GM21723 (cell line): ENCODE measurements around the gene GPHN.

ENCODE experiments used
- ATAC-seq: cut with Tn5 transposase; IDR thresholded peaks from one replicate; pipeline ENCODE4 v1.9.1; 2021; ENCODE audit warnings: mild to moderate bottlenecking, moderate library complexity; ENCODE audit not compliant: unreplicated experiment

GPHN gene

GRCh38 chr14:66507722-66508546 is at the start of gene GPHN:
TSS of gene GPHN (plus strand) at chr14:66508147.
- ATAC-seq: peak; percentile 86

- no peak for ATAC-seq
These were observed 48.3 kb upstream of the GPHN start for GRCh38 chr14:66459603-66460002.

- ATAC-seq: no peak
These were observed 43.7 kb upstream of the GPHN start for GRCh38 chr14:66464261-66464660.

GRCh38 chr14:66468778-66469367 is 39.1 kb upstream of the GPHN start:
- ATAC-seq: no peak

- ATAC-seq: no peak
These were observed 36.4 kb upstream of the GPHN start for GRCh38 chr14:66471584-66471983.

GRCh38 chr14:66472251-66472650 is 35.7 kb upstream of the GPHN start:
- ATAC-seq: no peak

- no peak for ATAC-seq
These were observed 34.7 kb upstream of the GPHN start for GRCh38 chr14:66473223-66473622.

- ATAC-seq: no peak
These were observed 31.0 kb upstream of the GPHN start for GRCh38 chr14:66476964-66477363.

- no peak for ATAC-seq
These were observed 30.4 kb upstream of the GPHN start for GRCh38 chr14:66477567-66477966.

GRCh38 chr14:66482873-66483272 is 25.1 kb upstream of the GPHN start:
- ATAC-seq: no peak

- ATAC-seq: no peak
These were observed 24.6 kb upstream of the GPHN start for GRCh38 chr14:66483322-66483721.

GRCh38 chr14:66485029-66485428 is 22.9 kb upstream of the GPHN start:
- ATAC-seq: no peak

- ATAC-seq: no peak
These were observed 22.0 kb upstream of the GPHN start, which contains the start of gene CCDC196 for GRCh38 chr14:66485910-66486421. TSS of gene CCDC196 (plus strand) at chr14:66486371. CDS start at chr14:66486503, 132 bp downstream.

- ATAC-seq: no peak
These were observed 20.8 kb upstream of the GPHN start for GRCh38 chr14:66487164-66487563.

GRCh38 chr14:66490143-66491111 is 17.5 kb upstream of the GPHN start:
- no peak for ATAC-seq

- ATAC-seq: no peak
These were observed 14.2 kb upstream of the GPHN start for GRCh38 chr14:66493750-66494149.

- peak; percentile 65 for ATAC-seq
These were observed 12.5 kb upstream of the GPHN start for GRCh38 chr14:66495218-66496098.

- no peak for ATAC-seq
These were observed 11.6 kb upstream of the GPHN start for GRCh38 chr14:66496188-66496807.

GRCh38 chr14:66496911-66497310 is 11.0 kb upstream of the GPHN start:
- no peak for ATAC-seq

GRCh38 chr14:66498311-66498710 is 9.6 kb upstream of the GPHN start:
- ATAC-seq: no peak
